Activated CD4-positive, alpha-beta T cell treated with anti-CD3 and anti-CD28 coated beads, Interleukin-2, amount 50 U/mL, for 16 hours (primary cell): ENCODE data around the gene TSPEAR.
"Not testable (repeated sequence)": the region's sequence is repeated elsewhere in the genome, so short reads cannot be mapped to it uniquely, and the experiment has no call there.

ENCODE experiments used
- DNase-seq: peaks from one replicate; pipeline ENCODE4 v3.0.0-alpha.2; 2020

TSPEAR gene

GRCh38 chr21:44582055-44582454, 129.3 kb downstream of the TSPEAR start:
- no peak for DNase-seq

- DNase-seq, result no peak
These were observed 130.2 kb downstream of the TSPEAR start for GRCh38 chr21:44581158-44581557.

GRCh38 chr21:44580231-44580821, 131.0 kb downstream of the TSPEAR start, which contains the start of gene KRTAP10-5:
Gene KRTAP10-5, minus strand, starts transcription at chr21:44580604. Its CDS starts 26 bp downstream, at chr21:44580578.
- DNase-seq, result not testable (repeated sequence)

GRCh38 chr21:44579833-44580144, 131.6 kb downstream of the TSPEAR start:
- no peak for DNase-seq

GRCh38 chr21:44579056-44579832, 132.1 kb downstream of the TSPEAR start:
- DNase-seq, result no peak

GRCh38 chr21:44578371-44579055, 132.9 kb downstream of the TSPEAR start:
- no peak for DNase-seq

- no peak for DNase-seq
These were observed 135.3 kb downstream of the TSPEAR start for GRCh38 chr21:44576025-44576420.

GRCh38 chr21:44575307-44576024, 135.9 kb downstream of the TSPEAR start:
- DNase-seq, result no peak

GRCh38 chr21:44574457-44575306, 136.7 kb downstream of the TSPEAR start:
- DNase-seq, result no peak

GRCh38 chr21:44573630-44574456, 137.5 kb downstream of the TSPEAR start, which contains the start of gene KRTAP10-4:
Gene KRTAP10-4, plus strand, starts transcription at chr21:44573729. Its CDS starts 30 bp downstream, at chr21:44573759.
- not testable (repeated sequence) for DNase-seq

GRCh38 chr21:44572959-44573583, 138.3 kb downstream of the TSPEAR start:
- no peak for DNase-seq

- DNase-seq, result no peak
These were observed 139.3 kb downstream of the TSPEAR start for GRCh38 chr21:44571844-44572782.

GRCh38 chr21:44571296-44571695, 140.1 kb downstream of the TSPEAR start:
- DNase-seq, result no peak

GRCh38 chr21:44569861-44570517, 141.4 kb downstream of the TSPEAR start:
- DNase-seq, result no peak

- DNase-seq, result no peak
These were observed 142.5 kb downstream of the TSPEAR start for GRCh38 chr21:44568667-44569556.

- no peak for DNase-seq
These were observed 143.1 kb downstream of the TSPEAR start for GRCh38 chr21:44568261-44568660.

- no peak for DNase-seq
These were observed 143.7 kb downstream of the TSPEAR start for GRCh38 chr21:44567481-44568171.
